ENCODE data around the gene PRRX1.

The PRRX1 gene

DNA sequence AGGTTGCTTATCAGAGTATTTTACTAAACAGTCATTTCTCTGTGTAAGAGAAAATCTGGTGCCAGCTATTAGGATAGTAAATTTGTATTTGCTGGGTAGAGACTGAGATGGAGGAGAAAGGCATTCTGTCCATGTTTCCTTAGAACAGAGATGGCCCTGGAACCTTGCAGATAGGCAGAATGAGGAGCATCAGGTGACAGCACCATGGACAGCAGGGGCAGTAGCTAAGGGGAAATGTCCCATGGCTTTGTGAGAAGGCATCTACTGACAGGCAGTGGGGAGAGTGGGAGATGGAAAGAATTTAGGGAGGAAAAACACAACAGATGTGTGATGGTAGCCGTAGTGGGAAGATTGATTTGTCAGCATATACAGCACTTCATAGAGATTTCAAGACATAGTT is 105.0 kb downstream of the PRRX1 start:
- H3K4me3 ChIP-seq (ENCODE audit: low read length): no peak overlapping the region
- DNase-seq (ENCODE audit: low read depth): no peak
- TF ChIP-seq, protein P1, sequence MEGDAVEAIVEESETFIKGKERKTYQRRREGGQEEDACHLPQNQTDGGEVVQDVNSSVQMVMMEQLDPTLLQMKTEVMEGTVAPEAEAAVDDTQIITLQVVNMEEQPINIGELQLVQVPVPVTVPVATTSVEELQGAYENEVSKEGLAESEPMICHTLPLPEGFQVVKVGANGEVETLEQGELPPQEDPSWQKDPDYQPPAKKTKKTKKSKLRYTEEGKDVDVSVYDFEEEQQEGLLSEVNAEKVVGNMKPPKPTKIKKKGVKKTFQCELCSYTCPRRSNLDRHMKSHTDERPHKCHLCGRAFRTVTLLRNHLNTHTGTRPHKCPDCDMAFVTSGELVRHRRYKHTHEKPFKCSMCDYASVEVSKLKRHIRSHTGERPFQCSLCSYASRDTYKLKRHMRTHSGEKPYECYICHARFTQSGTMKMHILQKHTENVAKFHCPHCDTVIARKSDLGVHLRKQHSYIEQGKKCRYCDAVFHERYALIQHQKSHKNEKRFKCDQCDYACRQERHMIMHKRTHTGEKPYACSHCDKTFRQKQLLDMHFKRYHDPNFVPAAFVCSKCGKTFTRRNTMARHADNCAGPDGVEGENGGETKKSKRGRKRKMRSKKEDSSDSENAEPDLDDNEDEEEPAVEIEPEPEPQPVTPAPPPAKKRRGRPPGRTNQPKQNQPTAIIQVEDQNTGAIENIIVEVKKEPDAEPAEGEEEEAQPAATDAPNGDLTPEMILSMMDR (conservative IDR thresholded peaks at IDR 0.05; ENCODE audit: low read length): no peak

DNA sequence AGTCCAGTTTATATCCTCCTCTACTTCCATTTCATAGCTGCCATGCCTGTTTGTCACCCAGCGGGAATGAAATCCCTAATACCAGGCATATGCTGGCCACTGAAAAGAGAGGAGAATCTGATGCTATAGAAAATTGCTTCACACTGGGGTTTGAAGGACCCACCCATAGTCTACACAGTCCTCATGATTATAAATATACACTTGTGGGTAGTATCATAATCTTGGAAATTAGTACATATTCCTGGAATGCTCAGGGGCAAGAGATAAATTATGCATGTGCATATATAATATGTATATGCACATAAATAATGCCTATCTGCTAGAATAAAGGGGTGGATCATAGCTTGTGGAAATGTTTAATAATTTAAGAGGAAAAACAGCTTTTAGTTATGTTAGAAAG is 105.8 kb downstream of the PRRX1 start:
- TF ChIP-seq, protein P1 (conservative IDR thresholded peaks at IDR 0.05; ENCODE audit: low read length): no peak
- H3K4me3 ChIP-seq (ENCODE audit: low read length): no peak overlapping the region
- DNase-seq (ENCODE audit: low read depth): no peak

GRCh38 chr1:170770254-170770653 is 106.3 kb downstream of the PRRX1 start:
- no peak overlapping the region for H3K4me3 ChIP-seq (ENCODE audit: low read length)
- TF ChIP-seq, protein P1 (conservative IDR thresholded peaks at IDR 0.05; ENCODE audit: low read length): no peak
- DNase-seq (ENCODE audit: low read depth): no peak

DNA sequence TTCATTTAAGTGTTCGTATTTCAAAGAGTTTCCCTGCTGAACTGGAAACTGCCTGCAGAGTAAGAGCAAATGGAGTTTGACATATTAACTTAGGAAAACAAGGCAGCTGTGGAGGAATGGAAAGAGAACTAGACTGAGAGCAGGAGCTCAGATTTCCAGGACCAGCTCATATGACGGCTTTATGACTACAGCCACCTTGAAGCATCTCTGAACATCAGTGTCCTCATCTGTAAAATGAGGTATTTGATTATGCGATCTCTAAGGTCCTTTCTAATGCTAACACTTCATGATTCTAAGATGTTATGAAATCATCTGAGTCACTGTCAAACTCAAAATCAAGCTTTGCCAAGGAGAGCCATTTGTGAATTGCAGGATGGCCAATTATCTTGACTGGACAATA is 112.3 kb downstream of the PRRX1 start:
- TF ChIP-seq, protein P1 (conservative IDR thresholded peaks at IDR 0.05; ENCODE audit: low read length): no peak
- H3K4me3 ChIP-seq (ENCODE audit: low read length): no peak overlapping the region
- peak; percentile 36 for DNase-seq (ENCODE audit: low read depth)

DNA sequence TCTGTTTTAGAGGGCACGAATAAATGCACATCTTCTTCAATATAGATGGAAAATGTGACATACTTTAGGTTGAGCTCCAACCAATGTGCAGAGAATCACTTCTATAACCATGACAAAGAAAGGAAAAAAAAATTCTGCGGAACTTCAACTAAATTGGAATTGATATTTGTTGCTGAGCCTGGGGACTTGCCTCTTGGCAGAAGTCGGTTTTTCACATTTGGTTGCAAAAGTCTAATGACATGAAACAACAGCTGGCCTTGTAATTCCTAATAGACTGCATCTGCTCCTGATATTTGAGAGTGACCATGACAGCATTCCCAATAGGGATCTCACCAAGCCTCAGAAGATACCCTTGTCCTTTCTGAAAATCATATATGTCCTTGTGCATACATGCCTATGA is 112.8 kb downstream of the PRRX1 start:
- TF ChIP-seq, protein P1 (conservative IDR thresholded peaks at IDR 0.05; ENCODE audit: low read length): no peak
- no peak overlapping the region for H3K4me3 ChIP-seq (ENCODE audit: low read length)
- DNase-seq (ENCODE audit: low read depth): peak; percentile 17
